Endometrial microvascular endothelial cells (primary cell): Measurements from ENCODE around the gene MON2. TPM values are rescaled to one million over a fixed set of nuclear protein-coding genes. Genes with fewer than 3 reads are reported as not detected.

Experiments
- in situ Hi-C: cut with HindIII; loops from 2 replicates; pipeline ENCODE4 v1.10.0; 2017; ENCODE audit warnings: low sequenced_read_pairs, low pct_unique_long_range_greater_than_20kb; ENCODE audit errors: inconsistent ontology term
- total RNA-seq: library from RNA; depleted of rRNA; stranded (reverse); fragments of >200 nt; gene quantifications from one replicate; pipeline ENCODE4 v1.2.3, GENCODE V29; 2015; ENCODE audit errors: inconsistent ontology term

MON2 gene
- total RNA-seq, 1 donor from 2014 or later, result 21.9 TPM

- in situ Hi-C loops, result no loop called here
Measured at GRCh38 chr12:62598846-62599245, 132.2 kb downstream of the MON2 start.

- in situ Hi-C loops, result loop anchor here (10.0 to 25.0 kb wide), 2 partner anchors 187 to 335 kb away; partner anchors contain the start of gene PPM1H
Measured at GRCh38 chr12:62599854-62600437, 133.3 kb downstream of the MON2 start.

GRCh38 chr12:62601765-62602164, 135.1 kb downstream of the MON2 start:
- in situ Hi-C loops, result loop anchor here (10.0 to 25.0 kb wide), 2 partner anchors 186 to 333 kb away; partner anchors contain the start of gene PPM1H

- in situ Hi-C loops, result loop anchor here (10.0 to 25.0 kb wide), 2 partner anchors 185 to 332 kb away; partner anchors contain the start of gene PPM1H
Measured at GRCh38 chr12:62602255-62603060, 135.8 kb downstream of the MON2 start.

- in situ Hi-C loops, result loop anchor here (10.0 to 25.0 kb wide), 2 partner anchors 184 to 332 kb away; partner anchors contain the start of gene PPM1H
Measured at GRCh38 chr12:62603061-62603810, 136.6 kb downstream of the MON2 start.

GRCh38 chr12:62603811-62604098, 137.1 kb downstream of the MON2 start:
- in situ Hi-C loops, result loop anchor here (10.0 to 25.0 kb wide), 2 partner anchors 184 to 331 kb away; partner anchors contain the start of gene PPM1H

- in situ Hi-C loops, result loop anchor here (10.0 to 25.0 kb wide), 2 partner anchors 183 to 330 kb away; partner anchors contain the start of gene PPM1H
Measured at GRCh38 chr12:62604373-62604772, 137.7 kb downstream of the MON2 start.

- in situ Hi-C loops, result loop anchor here (10.0 to 25.0 kb wide), 2 partner anchors 182 to 330 kb away; partner anchors contain the start of gene PPM1H
Measured at GRCh38 chr12:62604871-62605270, 138.2 kb downstream of the MON2 start.

- in situ Hi-C loops, result loop anchor here (10.0 to 25.0 kb wide), 2 partner anchors 181 to 329 kb away; partner anchors contain the start of gene PPM1H
Measured at GRCh38 chr12:62605981-62606380, 139.4 kb downstream of the MON2 start.

- in situ Hi-C loops, result loop anchor here (10.0 to 25.0 kb wide), 2 partner anchors 181 to 328 kb away; partner anchors contain the start of gene PPM1H
Measured at GRCh38 chr12:62606654-62607053, 140.0 kb downstream of the MON2 start.

GRCh38 chr12:62613081-62613480, 146.5 kb downstream of the MON2 start:
- in situ Hi-C loops, result loop anchor here (25.0 kb wide), 1 partner anchor 174 kb away; no protein-coding TSS in a partner anchor

- in situ Hi-C loops, result loop anchor here (25.0 kb wide), 1 partner anchor 169 kb away; no protein-coding TSS in a partner anchor
Measured at GRCh38 chr12:62618319-62618718, 151.7 kb downstream of the MON2 start.

GRCh38 chr12:62618930-62619329, 152.3 kb downstream of the MON2 start:
- in situ Hi-C loops, result loop anchor here (25.0 kb wide), 1 partner anchor 168 kb away; no protein-coding TSS in a partner anchor

GRCh38 chr12:62621101-62621638, 154.5 kb downstream of the MON2 start:
- in situ Hi-C loops, result loop anchor here (25.0 kb wide), 1 partner anchor 166 kb away; no protein-coding TSS in a partner anchor

GRCh38 chr12:62622177-62622576, 155.6 kb downstream of the MON2 start:
- in situ Hi-C loops, result loop anchor here (25.0 kb wide), 1 partner anchor 165 kb away; no protein-coding TSS in a partner anchor

GRCh38 chr12:62625228-62625627, 158.6 kb downstream of the MON2 start:
- in situ Hi-C loops, result no loop called here

GRCh38 chr12:62627181-62627580, 160.6 kb downstream of the MON2 start:
- in situ Hi-C loops, result no loop called here

GRCh38 chr12:62629413-62629812, 162.8 kb downstream of the MON2 start:
- in situ Hi-C loops, result no loop called here
